Measurements from ENCODE around the gene FOXP1. TPM values are rescaled to one million over a fixed set of nuclear protein-coding genes. Genes with fewer than 3 reads are reported as not detected.

Gene FOXP1
- total RNA-seq, 1 donor from 2014 or later: 26.1 TPM

DNA sequence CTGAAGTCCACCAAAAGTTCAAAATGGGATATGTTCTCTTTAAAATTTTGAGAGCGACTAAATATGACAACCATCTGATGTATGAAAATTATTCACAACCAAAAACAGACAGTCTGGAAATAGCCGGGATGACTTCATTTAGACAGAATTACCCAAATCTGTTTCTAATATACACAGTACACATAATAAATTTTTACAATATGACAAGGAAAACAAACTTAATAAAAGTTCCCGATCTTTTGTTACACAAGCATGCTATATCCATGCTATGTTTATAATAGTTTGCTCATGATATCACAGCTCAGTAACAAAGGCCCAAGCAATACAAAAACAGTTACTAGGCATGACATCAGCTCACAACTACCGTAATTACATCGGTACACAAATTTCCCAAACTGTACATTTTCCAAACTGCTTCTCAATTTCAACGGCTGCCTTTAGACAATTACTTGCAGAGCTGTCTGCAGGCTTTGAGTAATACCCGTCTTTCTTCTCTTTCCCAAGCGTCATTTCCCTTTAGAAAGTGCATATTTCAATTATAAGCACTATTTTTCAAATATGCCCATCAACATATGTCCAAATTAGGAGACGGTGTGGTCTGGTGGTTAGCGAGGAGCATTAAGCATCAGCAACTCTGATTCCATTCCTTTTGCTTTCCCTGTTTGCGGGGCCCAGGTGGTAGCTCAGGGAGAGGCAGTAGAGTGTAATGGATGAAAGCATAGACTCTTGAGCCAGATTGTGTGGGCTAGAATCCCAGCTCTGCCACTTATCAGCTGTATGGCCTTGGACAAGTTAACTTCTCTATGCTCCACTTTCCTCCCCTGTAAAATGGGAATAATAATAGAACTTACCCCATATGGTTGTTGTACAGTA, 481.2 kb downstream of the FOXP1 start:
- TF ChIP-seq CTCF (conservative IDR thresholded peaks at IDR 0.05; ENCODE audit: low read depth, low read length): no peak
- H3K4me3 ChIP-seq (ENCODE audit: low read depth, low read length): no peak overlapping the region
- no peak for DNase-seq (ENCODE audit: low read depth)

DNA sequence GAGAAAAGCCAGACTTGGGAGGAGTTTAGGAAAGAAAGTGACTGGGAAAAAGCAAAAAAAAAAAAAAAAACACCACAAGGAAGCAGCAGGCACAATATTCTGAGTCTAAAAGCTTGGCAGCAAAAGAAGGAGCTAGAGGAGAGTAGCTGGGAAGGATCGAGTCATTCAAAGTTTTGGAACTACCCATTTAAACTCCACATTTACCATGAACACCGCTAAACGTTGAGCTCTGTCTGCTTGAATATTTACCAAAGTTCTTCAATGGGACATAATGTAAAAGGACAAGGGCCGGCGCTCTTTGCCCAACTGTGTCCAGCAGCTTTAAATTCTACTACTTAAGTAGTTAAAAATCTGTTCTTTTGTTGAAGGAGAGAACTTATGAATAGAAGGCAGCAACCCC, 481.9 kb downstream of the FOXP1 start:
- no peak for DNase-seq (ENCODE audit: low read depth)
- no peak for TF ChIP-seq CTCF (conservative IDR thresholded peaks at IDR 0.05; ENCODE audit: low read depth, low read length)
- no peak overlapping the region for H3K4me3 ChIP-seq (ENCODE audit: low read depth, low read length)

DNA sequence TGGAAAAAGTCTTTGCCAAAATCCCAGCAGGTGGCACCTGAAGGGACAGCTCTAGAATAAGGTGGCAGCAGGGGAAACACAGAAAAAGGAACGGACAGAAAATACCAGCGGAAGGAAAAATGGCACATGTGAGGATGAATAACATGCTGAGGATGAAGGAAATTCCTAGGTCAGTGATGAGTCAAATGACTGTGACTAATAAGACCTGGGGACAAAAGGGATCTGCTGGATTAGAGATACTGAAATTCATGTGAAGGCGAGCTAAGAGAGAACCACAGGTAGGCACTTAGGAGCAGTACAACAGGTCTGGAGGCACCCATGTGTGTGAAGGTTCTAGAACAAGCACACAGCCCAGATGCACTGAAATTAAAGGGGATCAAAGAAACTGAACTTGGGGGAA, 482.5 kb downstream of the FOXP1 start:
- no peak overlapping the region for H3K4me3 ChIP-seq (ENCODE audit: low read depth, low read length)
- no peak for TF ChIP-seq CTCF (conservative IDR thresholded peaks at IDR 0.05; ENCODE audit: low read depth, low read length)
- peak; percentile 40 for DNase-seq (ENCODE audit: low read depth)

- no peak for TF ChIP-seq CTCF (conservative IDR thresholded peaks at IDR 0.05; ENCODE audit: low read depth, low read length)
- DNase-seq (ENCODE audit: low read depth): no peak
- no peak overlapping the region for H3K4me3 ChIP-seq (ENCODE audit: low read depth, low read length)
Measured at GRCh38 chr3:71099997-71100719, 483.4 kb downstream of the FOXP1 start.

DNA sequence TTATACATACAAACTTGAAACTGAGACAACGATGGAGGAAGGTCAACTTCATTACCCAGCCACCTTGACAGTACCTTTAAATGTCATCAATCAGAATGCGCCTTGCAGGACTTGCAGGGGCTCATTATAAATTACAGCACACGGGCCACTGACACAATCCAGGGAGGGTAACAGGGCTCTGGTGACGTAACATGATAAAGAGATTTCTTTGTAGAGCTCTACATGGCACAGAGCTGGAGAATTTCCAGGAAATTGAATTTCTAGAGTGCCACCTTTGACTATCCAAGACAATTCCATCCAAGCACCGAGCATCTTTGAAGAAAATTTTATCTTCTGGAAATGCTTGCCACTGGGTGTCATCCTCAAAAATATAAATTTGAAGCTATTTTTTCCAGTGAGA, 486.0 kb downstream of the FOXP1 start:
- H3K4me3 ChIP-seq (ENCODE audit: low read depth, low read length): no peak overlapping the region
- no peak for TF ChIP-seq CTCF (conservative IDR thresholded peaks at IDR 0.05; ENCODE audit: low read depth, low read length)
- no peak for DNase-seq (ENCODE audit: low read depth)

GRCh38 chr3:71095511-71096291, 487.8 kb downstream of the FOXP1 start:
- no peak overlapping the region for H3K4me3 ChIP-seq (ENCODE audit: low read depth, low read length)
- DNase-seq (ENCODE audit: low read depth): no peak
- no peak for TF ChIP-seq CTCF (conservative IDR thresholded peaks at IDR 0.05; ENCODE audit: low read depth, low read length)
